Astrocyte of the cerebellum (primary cell): ENCODE measurements around the gene WDR19.
A peak's percentile ranks its signal among the peaks of the same experiment; 100 is the strongest.

Experiments
- DNase-seq: peaks from one replicate; pipeline ENCODE4 v3.0.0-alpha.2; 2011; ENCODE audit warnings: low read depth
- H3K4me3 ChIP-seq: 2 replicates; pipeline ENCODE4 v1.5.1; 2011; ENCODE audit warnings: mild to moderate bottlenecking, low read depth, low read length, moderate library complexity
- CTCF ChIP-seq: IDR thresholded peaks from 2 replicates; pipeline ENCODE4 v1.5.1; 2012; ENCODE audit warnings: low read length, low read depth, moderate library complexity, mild to moderate bottlenecking; ENCODE audit errors: missing control alignments
- in situ Hi-C: cut with HindIII; loops from 2 replicates; pipeline ENCODE4 v1.10.0; 2017; ENCODE audit warnings: low sequenced_read_pairs

Gene WDR19

GRCh38 chr4:39181520-39181904, 817 bp upstream of the WDR19 start:
- in situ Hi-C loops = no loop called here
- TF ChIP-seq CTCF = no peak
- no peak for DNase-seq
- H3K4me3 ChIP-seq = peak overlapping the region; percentile 97

DNA sequence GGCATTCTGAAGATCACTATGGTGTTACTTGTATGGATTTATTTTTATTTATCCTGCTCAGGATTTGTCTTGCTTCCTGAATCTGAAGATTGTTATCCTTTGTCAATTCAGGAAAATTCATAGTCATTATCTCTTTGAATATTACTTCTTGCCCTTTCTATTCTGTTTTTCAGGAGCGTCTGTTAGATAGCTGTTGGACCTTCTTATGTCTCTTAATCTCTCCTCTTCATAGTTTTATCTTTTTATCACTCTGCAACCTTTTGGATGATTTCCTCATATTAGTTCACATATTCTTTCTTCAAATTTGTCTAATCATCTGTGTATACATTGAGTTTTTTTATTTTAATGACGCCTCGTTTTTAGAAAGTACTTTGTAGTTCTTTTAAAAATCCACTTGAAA, 19.6 kb downstream of the WDR19 start:
- no peak for DNase-seq
- TF ChIP-seq CTCF = no peak
- in situ Hi-C loops = no loop called here
- H3K4me3 ChIP-seq = no peak overlapping the region

GRCh38 chr4:39204543-39204942, 22.2 kb downstream of the WDR19 start:
- no peak for DNase-seq
- in situ Hi-C loops = no loop called here
- no peak for TF ChIP-seq CTCF
- H3K4me3 ChIP-seq = no peak overlapping the region

- no peak overlapping the region for H3K4me3 ChIP-seq
- TF ChIP-seq CTCF = no peak
- in situ Hi-C loops = no loop called here
- DNase-seq = no peak
Measured at GRCh38 chr4:39205000-39205399, 22.7 kb downstream of the WDR19 start.

DNA sequence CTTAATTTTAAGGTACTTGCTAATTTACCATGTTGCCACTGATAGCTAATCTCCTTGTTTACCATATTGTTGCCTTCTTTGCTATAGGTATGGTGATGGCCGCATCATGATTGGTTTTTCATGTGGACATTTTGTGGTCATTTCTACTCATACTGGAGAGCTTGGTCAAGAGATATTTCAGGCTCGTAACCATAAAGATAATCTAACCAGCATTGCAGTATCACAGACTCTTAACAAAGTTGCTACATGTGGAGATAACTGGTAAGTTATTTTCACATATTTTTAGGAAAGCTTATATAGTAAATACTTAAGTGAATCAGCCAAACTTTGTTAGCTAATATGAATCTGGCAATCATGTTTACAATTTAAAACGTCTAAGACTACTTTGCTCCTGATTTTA, 23.1 kb downstream of the WDR19 start:
- no peak for TF ChIP-seq CTCF
- no peak for DNase-seq
- H3K4me3 ChIP-seq = no peak overlapping the region
- in situ Hi-C loops = no loop called here

DNA sequence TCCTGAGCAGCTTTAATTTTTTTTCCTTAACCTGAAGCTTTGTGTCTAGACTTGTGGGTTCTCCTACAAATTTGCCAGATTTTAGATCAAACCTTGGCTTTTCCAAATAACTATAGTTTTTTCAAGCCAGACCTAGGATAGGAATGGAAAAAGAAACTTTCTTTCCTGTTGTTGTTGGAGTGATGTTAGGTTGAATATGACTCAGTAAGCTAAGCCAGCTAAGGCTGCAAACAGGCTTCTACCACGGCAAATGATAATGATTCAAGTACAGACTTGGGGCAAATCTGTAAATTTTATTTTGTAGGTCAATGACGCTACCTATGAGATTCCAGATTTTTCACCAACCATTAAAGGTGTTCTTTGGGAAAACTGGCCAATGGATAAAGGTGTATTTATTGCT, 45.6 kb downstream of the WDR19 start:
- DNase-seq = peak; percentile 1
- in situ Hi-C loops = no loop called here
- no peak overlapping the region for H3K4me3 ChIP-seq
- TF ChIP-seq CTCF = no peak

DNA sequence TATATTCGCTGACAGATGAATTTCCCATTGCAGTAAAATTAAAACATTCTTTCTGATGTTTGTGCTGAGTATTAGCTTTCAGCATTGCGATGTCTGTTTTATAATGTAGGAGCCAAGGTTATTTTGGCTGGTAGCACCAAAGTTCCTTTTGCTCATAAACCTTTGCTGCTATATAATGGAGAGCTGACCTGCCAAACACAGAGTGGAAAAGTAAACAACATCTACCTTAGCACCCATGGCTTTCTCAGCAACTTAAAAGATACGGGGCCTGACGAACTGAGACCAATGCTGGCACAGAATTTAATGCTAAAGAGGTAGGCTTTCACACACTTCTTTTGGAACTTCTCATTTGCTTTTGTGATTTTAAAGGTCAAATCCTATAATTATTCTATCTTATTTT, 46.0 kb downstream of the WDR19 start:
- DNase-seq = no peak
- in situ Hi-C loops = no loop called here
- no peak overlapping the region for H3K4me3 ChIP-seq
- no peak for TF ChIP-seq CTCF
